Muscle of leg (tissue), 11 donors: ENCODE data around the gene ARRDC3. TPM values are rescaled to one million over a fixed set of nuclear protein-coding genes. Genes with fewer than 3 reads are reported as not detected.
"Not testable (repeated sequence)": the region's sequence is repeated elsewhere in the genome, so short reads cannot be mapped to it uniquely, and the experiment has no call there.

Experiments
- DNase-seq: peaks from one replicate; pipeline ENCODE4 v3.0.0; 2013
- H3K27ac ChIP-seq: one replicate; pipeline ENCODE4 v1.5.1; 2013; ENCODE audit warnings: mild to moderate bottlenecking, low read length, control low read depth
- H3K27me3 ChIP-seq: one replicate; pipeline ENCODE4 v1.6.1; 2013; ENCODE audit warnings: low read length; ENCODE audit not compliant: control insufficient read depth, insufficient read depth
- H3K36me3 ChIP-seq: one replicate; pipeline ENCODE4 v1.6.1; 2013; ENCODE audit warnings: low read length; ENCODE audit not compliant: control insufficient read depth, insufficient read depth
- H3K4me1 ChIP-seq: one replicate; pipeline ENCODE4 v1.6.1; 2013; ENCODE audit warnings: low read length; ENCODE audit not compliant: control insufficient read depth, insufficient read depth
- H3K4me3 ChIP-seq: one replicate; pipeline ENCODE4 v1.5.1; 2013; ENCODE audit warnings: low read length, control low read depth
- H3K9me3 ChIP-seq: replicated peaks from 2 replicates; pipeline ENCODE4 v1.6.1; 2013; ENCODE audit warnings: low read depth, low read length; ENCODE audit not compliant: control insufficient read depth
- WGBS: methylation state at CpG from one replicate; pipeline ENCODE4 v1.1.5; 2013; ENCODE audit warnings: missing lambda C conversion rate; ENCODE audit not compliant: insufficient coverage; 5-methylcytosine and 5-hydroxymethylcytosine counted together
- polyA plus RNA-seq, 8 donors: library from polyadenylated mRNA; unstranded; fragments of 120-200 nt; gene quantifications; one replicate each; pipeline versions ENCODE4 v1.2.1 to v1.2.3, GENCODE V29; 2013; ENCODE audit warnings: inconsistent platforms in 1 of 8, low replicate concordance in 1 of 8; ENCODE audit not compliant: insufficient read length in 8 of 8, insufficient read depth in 1 of 8
- total RNA-seq: library from RNA; stranded (reverse); fragments of 120-200 nt; gene quantifications from one replicate; pipeline ENCODE4 v1.2.4, GENCODE V29; 2013

ARRDC3 gene
- total and polyA plus RNA-seq, 9 donors: 36.8 to 87.3 (median 45.7) TPM

- Histone ChIP-seq H3K4me3 (no peak overlapping the region), H3K4me1 (peaks cover 2% of the 10 kb centered on the region), H3K27me3 (no peaks in the 10 kb centered on the region), H3K9me3 (no peaks in the 10 kb centered on the region), H3K36me3 (no peaks in the 10 kb centered on the region), H3K27ac (no peak overlapping the region)
- no peak for DNase-seq
- WGBS: no CpG with 5 or more reads among the region's 5 CpGs
These were observed 5.2 kb upstream of the ARRDC3 start for GRCh38 chr5:91388362-91388761.

- 82% methylated on average over 1 of the region's 2 CpGs for WGBS
- no peak for DNase-seq
- Histone ChIP-seq H3K27me3 (no peaks in the 10 kb centered on the region), H3K4me3 (no peak overlapping the region), H3K27ac (no peak overlapping the region), H3K9me3 (no peaks in the 10 kb centered on the region), H3K36me3 (no peaks in the 10 kb centered on the region), H3K4me1 (peaks cover 2% of the 10 kb centered on the region)
These were observed 3.0 kb upstream of the ARRDC3 start for GRCh38 chr5:91386120-91386519.

GRCh38 chr5:91385596-91385995 is 2.5 kb upstream of the ARRDC3 start:
- WGBS: 100% methylated on average over 8 of the region's 11 CpGs
- not testable (repeated sequence) for DNase-seq, H3K4me1 ChIP-seq, H3K4me3 ChIP-seq, H3K27me3 ChIP-seq, H3K36me3 ChIP-seq, H3K27ac ChIP-seq, H3K9me3 ChIP-seq

DNA sequence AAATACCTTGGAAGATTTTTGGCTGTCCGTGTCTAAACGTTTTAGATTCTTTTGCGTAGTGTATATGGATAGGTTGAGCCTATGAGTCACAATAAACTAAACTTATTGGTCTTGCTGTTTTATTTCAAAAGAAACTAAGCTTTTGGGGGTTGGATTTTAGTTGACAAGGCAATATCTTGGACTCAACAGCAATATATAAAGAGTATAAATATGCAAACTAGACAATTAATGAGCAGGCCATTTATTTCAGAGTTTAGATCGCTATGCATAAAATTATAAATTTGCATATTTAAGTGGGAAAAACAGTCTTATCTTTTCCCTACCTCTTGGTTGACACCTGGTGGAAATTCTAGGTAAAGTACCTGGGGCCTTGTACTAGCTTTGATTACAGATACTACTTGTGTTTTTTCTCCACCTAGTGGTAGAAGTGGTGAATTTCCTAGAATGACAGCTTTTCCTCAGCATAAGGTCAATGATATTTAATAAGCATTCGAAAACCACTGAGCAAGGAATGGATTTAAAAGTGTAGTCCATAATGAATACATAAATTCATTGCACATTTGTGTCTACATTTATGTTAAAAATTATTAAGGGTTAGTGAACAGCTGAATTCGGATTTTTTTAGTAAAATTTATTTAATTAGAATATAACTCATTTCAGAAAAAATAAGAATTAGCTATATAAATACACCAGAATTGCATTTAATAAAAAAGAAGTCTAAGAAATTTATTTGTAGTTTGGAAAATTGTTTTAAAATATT is 1.7 kb upstream of the ARRDC3 start:
- Histone ChIP-seq H3K27ac (peak overlapping the region; percentile 93), H3K36me3 (no peaks in the 10 kb centered on the region), H3K9me3 (no peaks in the 10 kb centered on the region), H3K27me3 (no peaks in the 10 kb centered on the region), H3K4me1 (peaks cover 2% of the 10 kb centered on the region), H3K4me3 (no peak overlapping the region)
- WGBS: no CpG with 5 or more reads among the region's 6 CpGs
- DNase-seq: peak; percentile 95

- Histone ChIP-seq H3K4me1 (peaks cover 2% of the 10 kb centered on the region), H3K9me3 (no peaks in the 10 kb centered on the region), H3K4me3 (peak overlapping the region; percentile 44), H3K36me3 (no peaks in the 10 kb centered on the region), H3K27ac (peak overlapping the region; percentile 93), H3K27me3 (no peaks in the 10 kb centered on the region)
- peak; percentile 71 for DNase-seq
- WGBS: no CpG with 5 or more reads among the region's 7 CpGs
These were observed 811 bp upstream of the ARRDC3 start for GRCh38 chr5:91383956-91384300.

GRCh38 chr5:91382530-91383026 is 539 bp downstream of the ARRDC3 start:
- Histone ChIP-seq H3K9me3 (no peaks in the 10 kb centered on the region), H3K4me3 (peak overlapping the region; percentile 94), H3K27me3 (no peaks in the 10 kb centered on the region), H3K36me3 (no peaks in the 10 kb centered on the region), H3K27ac (peak overlapping the region; percentile 99), H3K4me1 (peaks cover 2% of the 10 kb centered on the region)
- peak; percentile 75 for DNase-seq
- WGBS: 0% methylated on average over 3 of the region's 14 CpGs

- no peaks in the 10 kb centered on the region for H3K27me3 ChIP-seq
These were observed 1.2 kb downstream of the ARRDC3 start for GRCh38 chr5:91381774-91382359.

DNA sequence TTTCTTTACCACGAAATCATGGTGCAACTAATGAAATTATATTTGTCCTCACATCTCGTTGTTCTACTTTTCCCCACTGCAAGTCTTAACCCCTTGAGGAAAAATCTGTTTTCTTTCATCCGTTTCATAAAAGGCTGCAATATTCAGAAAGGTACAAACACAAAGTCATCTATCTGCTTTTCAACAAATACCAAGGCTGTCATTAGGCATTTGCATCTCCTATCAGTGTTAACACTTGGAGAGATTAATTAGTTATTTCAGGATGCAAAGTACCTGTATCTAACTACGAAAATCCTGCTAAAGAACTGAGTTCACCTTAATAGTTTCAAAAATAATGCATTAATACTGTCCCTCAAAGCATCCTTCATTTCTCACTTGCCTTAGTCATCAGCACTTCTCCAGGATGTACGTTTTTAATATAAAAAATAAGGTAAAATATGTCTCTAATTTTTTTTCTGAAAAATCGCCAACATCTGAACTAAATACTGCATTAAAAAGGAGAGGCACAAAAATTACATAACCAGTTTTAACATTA is 1.8 kb downstream of the ARRDC3 start:
- WGBS: 0% methylated on average over 2 of the region's 6 CpGs
- Histone ChIP-seq H3K27me3 (no peaks in the 10 kb centered on the region), H3K9me3 (no peaks in the 10 kb centered on the region), H3K27ac (peak overlapping the region; percentile 99), H3K36me3 (peaks cover 2% of the 10 kb centered on the region), H3K4me3 (peak overlapping the region; percentile 94), H3K4me1 (peaks cover 2% of the 10 kb centered on the region)
- DNase-seq: no peak

More at GRCh38 chr5:91381774-91382359, 1.2 kb downstream of the ARRDC3 start:
- Histone ChIP-seq H3K36me3 (no peaks in the 10 kb centered on the region), H3K4me3 (peak overlapping the region; percentile 94), H3K4me1 (peaks cover 2% of the 10 kb centered on the region), H3K9me3 (no peaks in the 10 kb centered on the region), H3K27ac (peak overlapping the region; percentile 99)
- 0% methylated on average over 6 of the region's 10 CpGs for WGBS
- peak; percentile 99 for DNase-seq

DNA sequence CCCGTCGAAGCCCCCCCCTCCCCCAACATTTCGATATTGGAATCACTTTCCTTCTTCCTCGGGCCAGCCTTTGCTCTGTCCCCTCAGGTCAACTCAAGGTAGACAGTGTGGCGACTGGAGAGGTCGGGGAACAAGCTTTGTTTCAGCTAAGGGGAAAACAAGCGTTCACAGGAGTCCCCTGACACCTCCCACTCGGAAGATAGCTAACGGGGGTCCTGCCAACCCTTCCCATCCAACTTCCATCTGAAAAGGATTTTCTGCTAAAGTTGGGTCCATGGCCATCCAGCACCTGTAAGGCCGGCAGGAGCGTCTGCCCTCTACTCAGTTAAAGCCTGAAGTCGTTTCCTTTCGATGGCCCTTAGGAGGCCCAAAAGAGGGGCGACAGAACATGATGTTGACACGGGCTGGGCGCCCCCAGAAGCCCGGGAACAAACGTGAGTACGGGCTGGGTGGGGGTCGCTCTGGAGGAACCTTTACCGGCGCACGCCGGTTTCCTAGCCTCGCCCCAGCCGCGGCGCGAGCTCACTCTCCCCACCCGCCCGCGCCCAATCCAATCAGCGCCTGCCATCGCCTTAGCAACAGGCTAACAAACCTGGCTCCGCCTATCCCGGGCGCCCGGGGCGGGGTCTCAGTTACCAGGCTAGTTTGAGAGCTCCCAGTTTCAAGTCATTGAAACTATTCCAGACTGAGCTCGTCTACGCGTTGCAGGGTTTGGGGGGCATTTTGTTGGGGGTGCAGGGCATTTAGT is 2.5 kb downstream of the ARRDC3 start:
- Histone ChIP-seq H3K4me1 (peaks cover 2% of the 10 kb centered on the region), H3K4me3 (peak overlapping the region; percentile 94), H3K9me3 (no peaks in the 10 kb centered on the region), H3K27ac (peak overlapping the region; percentile 99), H3K27me3 (no peaks in the 10 kb centered on the region), H3K36me3 (peaks cover 2% of the 10 kb centered on the region)
- peak; percentile 99 for DNase-seq
- 0% methylated on average over 24 of the region's 42 CpGs for WGBS
